Hepatocyte (in vitro differentiated cells): ENCODE results near the gene MYH7. TPM values are rescaled to one million over a fixed set of nuclear protein-coding genes. Genes with fewer than 3 reads are reported as not detected.

Experiments
- DNase-seq: peaks from one replicate; pipeline ENCODE4 v3.0.0-alpha.2; 2016; ENCODE audit warnings: low spot score
- H2AFZ ChIP-seq: fragments of 200-600 bp; sonication (generic); 2 replicates; pipeline ENCODE4 v1.6.0; 2016; ENCODE audit warnings: antibody characterized with exemption, mild to moderate bottlenecking
- H3K27ac ChIP-seq: fragments of 200-600 bp; sonication (generic); 2 replicates; pipeline ENCODE4 v1.5.1; 2016; ENCODE audit warnings: mild to moderate bottlenecking
- H3K27me3 ChIP-seq: fragments of 200-600 bp; sonication (generic); 2 replicates; pipeline ENCODE4 v1.6.1; 2016
- H3K36me3 ChIP-seq: fragments of 200-600 bp; sonication (generic); replicated peaks from 2 replicates; pipeline ENCODE4 v1.5.1; 2016; ENCODE audit warnings: low read depth; ENCODE audit not compliant: insufficient read depth
- H3K4me1 ChIP-seq: fragments of 200-600 bp; sonication (generic); 2 replicates; pipeline ENCODE4 v1.5.1; 2016; ENCODE audit warnings: mild to moderate bottlenecking, moderate library complexity; ENCODE audit not compliant: insufficient read depth
- H3K4me2 ChIP-seq: fragments of 200-600 bp; sonication (generic); 2 replicates; pipeline ENCODE4 v1.6.0; 2016
- H3K4me3 ChIP-seq: fragments of 200-600 bp; sonication (generic); 2 replicates; pipeline ENCODE4 v1.5.1; 2016; ENCODE audit warnings: mild to moderate bottlenecking
- H3K79me2 ChIP-seq: fragments of 200-600 bp; sonication (generic); 2 replicates; pipeline ENCODE4 v1.6.0; 2017; ENCODE audit warnings: mild to moderate bottlenecking
- H3K9me2 ChIP-seq: fragments of 200-600 bp; sonication (generic); replicated peaks from 2 replicates; pipeline ENCODE4 v1.6.0; 2017; ENCODE audit warnings: mild to moderate bottlenecking; ENCODE audit not compliant: insufficient read depth
- H3K9me3 ChIP-seq: fragments of 200-600 bp; sonication (generic); 2 replicates; pipeline ENCODE4 v1.5.1; 2016; ENCODE audit warnings: low read depth, mild to moderate bottlenecking
- H4K20me1 ChIP-seq: fragments of 200-600 bp; sonication (generic); 2 replicates; pipeline ENCODE4 v1.6.0; 2016; ENCODE audit warnings: mild to moderate bottlenecking; ENCODE audit not compliant: insufficient read depth, poor library complexity, severe bottlenecking
- CTCF ChIP-seq: fragments of 200-600 bp; sonication (generic); IDR thresholded peaks from 2 replicates; pipeline ENCODE4 v1.5.1; 2016; ENCODE audit warnings: antibody characterized with exemption, mild to moderate bottlenecking; ENCODE audit not compliant: poor library complexity
- EZH2 ChIP-seq: fragments of 200-600 bp; sonication (generic); IDR thresholded peaks from 2 replicates; pipeline ENCODE4 v1.6.1; 2016; ENCODE audit warnings: antibody characterized with exemption, mild to moderate bottlenecking, borderline replicate concordance
- EZH2phosphoT487 ChIP-seq: fragments of 200-600 bp; sonication (generic); IDR thresholded peaks from one replicate; pipeline ENCODE4 v1.6.1; 2018; ENCODE audit warnings: antibody characterized with exemption, mild to moderate bottlenecking, low read depth, moderate library complexity; ENCODE audit not compliant: unreplicated experiment, severe bottlenecking
- WGBS: methylation state at CpG from one replicate; pipeline ENCODE4 v1.1.6; 2016; ENCODE audit warnings: low lambda C conversion rate; ENCODE audit errors: missing lambda C conversion rate; 5-methylcytosine and 5-hydroxymethylcytosine counted together
- polyA plus RNA-seq: library from polyadenylated mRNA; unstranded; fragments of >200 nt; fragmentation: Nextera tagmentation; extraction: Ambion mirVana; gene quantifications from 2 replicates; pipeline ENCODE4 v1.2.1, GENCODE V29; 2016
- total RNA-seq: library from RNA; depleted of rRNA; stranded (reverse); fragments of >200 nt; gene quantifications from 2 replicates; pipeline ENCODE4 v1.2.3, GENCODE V29; 2014

The MYH7 gene
- total and polyA plus RNA-seq, 2 experiments from 2014 or later: not detected

- Histone ChIP-seq H3K27ac (peak overlapping the region; percentile 92), H3K4me3 (no peak overlapping the region), H3K4me2 (no peak overlapping the region), H3K36me3 (no peaks in the 10 kb centered on the region), H4K20me1 (no peaks in the 10 kb centered on the region), H3K27me3 (no peaks in the 10 kb centered on the region), H3K9me3 (no peaks in the 10 kb centered on the region), H2AFZ (peak overlapping the region; percentile 32), H3K4me1 (peaks cover 20% of the 10 kb centered on the region), H3K79me2 (no peaks in the 10 kb centered on the region), H3K9me2 (no peaks in the 10 kb centered on the region)
- no peak for TF ChIP-seq EZH2
- no peak for TF ChIP-seq CTCF
- DNase-seq: peak; percentile 65
- 68% methylated on average over 7 of the region's 7 CpGs for WGBS
These were observed 12.2 kb upstream of the MYH7 start for GRCh38 chr14:23447361-23448350.

GRCh38 chr14:23446291-23446851 is 10.9 kb upstream of the MYH7 start:
- TF ChIP-seq EZH2: no peak
- TF ChIP-seq EZH2phosphoT487: no peak
- no peak for TF ChIP-seq CTCF
- H3K9me2 ChIP-seq: no peaks in the 10 kb centered on the region
- no peaks in the 10 kb centered on the region for H4K20me1 ChIP-seq
- H3K4me3 ChIP-seq: no peak overlapping the region
- H3K4me2 ChIP-seq: no peak overlapping the region
- H3K36me3 ChIP-seq: no peaks in the 10 kb centered on the region
- DNase-seq: no peak
- no peaks in the 10 kb centered on the region for H3K9me3 ChIP-seq
- peak overlapping the region; percentile 92 for H3K27ac ChIP-seq
- peaks cover 20% of the 10 kb centered on the region for H3K4me1 ChIP-seq
- no peaks in the 10 kb centered on the region for H3K79me2 ChIP-seq
- H2AFZ ChIP-seq: peak overlapping the region; percentile 32
- no peaks in the 10 kb centered on the region for H3K27me3 ChIP-seq
- WGBS: 76% methylated on average over 4 of the region's 4 CpGs

- Histone ChIP-seq H3K4me3 (no peak overlapping the region), H4K20me1 (no peaks in the 10 kb centered on the region), H2AFZ (no peak overlapping the region), H3K27ac (peak overlapping the region; percentile 92), H3K9me2 (no peaks in the 10 kb centered on the region), H3K36me3 (no peaks in the 10 kb centered on the region), H3K79me2 (no peaks in the 10 kb centered on the region), H3K27me3 (no peaks in the 10 kb centered on the region), H3K4me2 (no peak overlapping the region), H3K9me3 (no peaks in the 10 kb centered on the region), H3K4me1 (peaks cover 20% of the 10 kb centered on the region)
- DNase-seq: no peak
- no peak for TF ChIP-seq EZH2phosphoT487
- TF ChIP-seq EZH2: no peak
- no peak for TF ChIP-seq CTCF
- WGBS: 78% methylated on average over 4 of the region's 4 CpGs
These were observed 10.3 kb upstream of the MYH7 start for GRCh38 chr14:23445773-23446172.
